Lung (tissue), 12 donors: ENCODE results near the gene RRP15. TPM values are rescaled to one million over a fixed set of nuclear protein-coding genes. Genes with fewer than 3 reads are reported as not detected.

Experiments used
- ATAC-seq: fragments of 200-7000 bp; cut with Tn5 transposase; one replicate; pipeline ENCODE4 v1.9.1; 2020; ENCODE audit warnings: moderate number of reproducible peaks; ENCODE audit not compliant: insufficient read depth, low FRiP score
- DNase-seq, 3 donors: peaks; one replicate each; pipeline ENCODE4 v3.0.0-alpha.2; 2013 to 2017
- H3K27ac ChIP-seq, 2 donors: one replicate each; pipeline ENCODE4 v1.5.1; 2013; ENCODE audit warnings: mild to moderate bottlenecking in 2 of 2, moderate library complexity in 2 of 2, control low read depth in 1 of 2, inconsistent platforms in 1 of 2, low read depth in 1 of 2, low read length in 1 of 2
- H3K27me3 ChIP-seq, 3 donors: one replicate each; pipeline ENCODE4 v1.5.1; 2013; ENCODE audit warnings: low read length in 2 of 3; ENCODE audit not compliant: control insufficient read depth in 3 of 3, insufficient read depth in 3 of 3
- H3K36me3 ChIP-seq, 4 donors: one replicate each; pipeline ENCODE4 v1.5.1; 2013; ENCODE audit warnings: low read length in 4 of 4, mild to moderate bottlenecking in 1 of 4, moderate library complexity in 1 of 4; ENCODE audit not compliant: control insufficient read depth in 4 of 4, insufficient read depth in 4 of 4
- H3K4me1 ChIP-seq, 5 donors: one replicate each; pipeline ENCODE4 v1.5.1; 2013; ENCODE audit warnings: low read length in 5 of 5, mild to moderate bottlenecking in 2 of 5, moderate library complexity in 1 of 5; ENCODE audit not compliant: control insufficient read depth in 5 of 5, insufficient read depth in 5 of 5
- H3K4me3 ChIP-seq: one replicate; pipeline ENCODE4 v1.5.1; 2013; ENCODE audit warnings: mild to moderate bottlenecking, control low read depth, moderate library complexity
- H3K9ac ChIP-seq, 2 donors: one replicate each; pipeline ENCODE4 v1.5.1; 2013; ENCODE audit warnings: low read length in 2 of 2, control low read depth in 1 of 2; ENCODE audit not compliant: insufficient read depth in 1 of 2
- H3K9me3 ChIP-seq, 4 donors: one replicate each; pipeline ENCODE4 v1.5.1; 2013; ENCODE audit warnings: low read length in 3 of 4, mild to moderate bottlenecking in 1 of 4, moderate library complexity in 1 of 4; ENCODE audit not compliant: control insufficient read depth in 4 of 4, insufficient read depth in 3 of 4
- WGBS, 2 donors: extraction: QIAGEN DNeasy Blood & Tissue Kit; methylation state at CpG; one replicate each; pipeline ENCODE4 v1.1.7; 2013; 5-methylcytosine and 5-hydroxymethylcytosine counted together
- polyA plus RNA-seq, 2 donors: library from polyadenylated mRNA; stranded (reverse); fragments of 200-250 nt; gene quantifications; one replicate each; pipeline ENCODE4 v1.2.1, GENCODE V29; 2013
- total RNA-seq, 2 donors: library from RNA; depleted of rRNA in 1 of 2; stranded (reverse); fragments of >200 nt in 1 of 2; gene quantifications; one replicate each; pipeline ENCODE4 v1.2.1, GENCODE V29; 2014 to 2021
- TF ChIP-seq, protein P1 (sequence below): IDR thresholded peaks from 2 replicates; pipeline ENCODE4 v1.5.1; 2012; ENCODE audit warnings: mild to moderate bottlenecking; ENCODE audit errors: control extremely low read depth, extremely low read depth
- donor health status: control.
- donor health status: control.
- donor health status: Bipolar disorder and iron deficiency.
- donor health status: healthy.
- donor health status: DM: yes; HTN: yes; CAD: no.

The RRP15 gene
- total and polyA plus RNA-seq, 4 donors = 3.5 to 17.1 (median 8.2) TPM

GRCh38 chr1:218357893-218358232 lies 72.8 kb downstream of the RRP15 start:
- H3K27ac ChIP-seq = no peak overlapping the region
- ATAC-seq (no peak), DNase-seq (peak in 1 of 3 donors; percentile 17)
- peaks cover 0 to 3% (median 0%) of the 10 kb centered on the region in 4 donors for H3K36me3 ChIP-seq
- WGBS, 2 donors = 48 to 56% methylated on average over 3 of the region's 3 CpGs
- no peak overlapping the region for H3K9ac ChIP-seq
- H3K4me3 ChIP-seq = no peak overlapping the region
- TF ChIP-seq, protein P1, sequence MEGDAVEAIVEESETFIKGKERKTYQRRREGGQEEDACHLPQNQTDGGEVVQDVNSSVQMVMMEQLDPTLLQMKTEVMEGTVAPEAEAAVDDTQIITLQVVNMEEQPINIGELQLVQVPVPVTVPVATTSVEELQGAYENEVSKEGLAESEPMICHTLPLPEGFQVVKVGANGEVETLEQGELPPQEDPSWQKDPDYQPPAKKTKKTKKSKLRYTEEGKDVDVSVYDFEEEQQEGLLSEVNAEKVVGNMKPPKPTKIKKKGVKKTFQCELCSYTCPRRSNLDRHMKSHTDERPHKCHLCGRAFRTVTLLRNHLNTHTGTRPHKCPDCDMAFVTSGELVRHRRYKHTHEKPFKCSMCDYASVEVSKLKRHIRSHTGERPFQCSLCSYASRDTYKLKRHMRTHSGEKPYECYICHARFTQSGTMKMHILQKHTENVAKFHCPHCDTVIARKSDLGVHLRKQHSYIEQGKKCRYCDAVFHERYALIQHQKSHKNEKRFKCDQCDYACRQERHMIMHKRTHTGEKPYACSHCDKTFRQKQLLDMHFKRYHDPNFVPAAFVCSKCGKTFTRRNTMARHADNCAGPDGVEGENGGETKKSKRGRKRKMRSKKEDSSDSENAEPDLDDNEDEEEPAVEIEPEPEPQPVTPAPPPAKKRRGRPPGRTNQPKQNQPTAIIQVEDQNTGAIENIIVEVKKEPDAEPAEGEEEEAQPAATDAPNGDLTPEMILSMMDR = no peak
- H3K9me3 ChIP-seq = no peaks in the 10 kb centered on the region
- H3K4me1 ChIP-seq = peaks cover 3 to 24% (median 12%) of the 10 kb centered on the region in 5 donors
- no peaks in the 10 kb centered on the region for H3K27me3 ChIP-seq

GRCh38 chr1:218361298-218362065 lies 76.4 kb downstream of the RRP15 start:
- no peak overlapping the region for H3K27ac ChIP-seq
- no peak overlapping the region for H3K4me3 ChIP-seq
- no peaks in the 10 kb centered on the region for H3K27me3 ChIP-seq
- TF ChIP-seq, protein P1 = peak; percentile 15
- H3K9me3 ChIP-seq = no peaks in the 10 kb centered on the region
- peak in 2 of 3 donors; percentile 71 to 81 for DNase-seq
- WGBS, 2 donors = 67% methylated on average over 7 of the region's 7 CpGs
- H3K9ac ChIP-seq = no peak overlapping the region
- no peak for ATAC-seq
- peaks cover 0 to 4% (median 1%) of the 10 kb centered on the region in 4 donors for H3K36me3 ChIP-seq
- peaks cover 3 to 47% (median 28%) of the 10 kb centered on the region in 5 donors for H3K4me1 ChIP-seq

- H3K27ac ChIP-seq = no peak overlapping the region
- no peak for ATAC-seq
- H3K4me1 ChIP-seq = peaks cover 3 to 51% (median 29%) of the 10 kb centered on the region in 5 donors
- no peak for DNase-seq
- TF ChIP-seq, protein P1 = no peak
- no peak overlapping the region for H3K9ac ChIP-seq
- H3K27me3 ChIP-seq = no peaks in the 10 kb centered on the region
- no peaks in the 10 kb centered on the region for H3K9me3 ChIP-seq
- WGBS, 2 donors = 84 to 86% methylated on average over 5 of the region's 5 CpGs
- H3K36me3 ChIP-seq = peaks cover 0 to 4% (median 0%) of the 10 kb centered on the region in 4 donors
- no peak overlapping the region for H3K4me3 ChIP-seq
Measured at GRCh38 chr1:218362418-218363076, 77.5 kb downstream of the RRP15 start.
